Hepatocyte (in vitro differentiated cells): Measurements from ENCODE around the gene MAGI1. TPM values are rescaled to one million over a fixed set of nuclear protein-coding genes. Genes with fewer than 3 reads are reported as not detected.
A peak's percentile ranks its signal among the peaks of the same experiment; 100 is the strongest.

Experiments
- DNase-seq: peaks from one replicate; pipeline ENCODE4 v3.0.0-alpha.2; 2016; ENCODE audit warnings: low spot score
- H2AFZ ChIP-seq: fragments of 200-600 bp; sonication (generic); 2 replicates; pipeline ENCODE4 v1.6.0; 2016; ENCODE audit warnings: antibody characterized with exemption, mild to moderate bottlenecking
- H3K27ac ChIP-seq: fragments of 200-600 bp; sonication (generic); 2 replicates; pipeline ENCODE4 v1.5.1; 2016; ENCODE audit warnings: mild to moderate bottlenecking
- H3K27me3 ChIP-seq: fragments of 200-600 bp; sonication (generic); 2 replicates; pipeline ENCODE4 v1.6.1; 2016
- H3K36me3 ChIP-seq: fragments of 200-600 bp; sonication (generic); replicated peaks from 2 replicates; pipeline ENCODE4 v1.5.1; 2016; ENCODE audit warnings: low read depth; ENCODE audit not compliant: insufficient read depth
- H3K4me1 ChIP-seq: fragments of 200-600 bp; sonication (generic); 2 replicates; pipeline ENCODE4 v1.5.1; 2016; ENCODE audit warnings: mild to moderate bottlenecking, moderate library complexity; ENCODE audit not compliant: insufficient read depth
- H3K4me2 ChIP-seq: fragments of 200-600 bp; sonication (generic); 2 replicates; pipeline ENCODE4 v1.6.0; 2016
- H3K4me3 ChIP-seq: fragments of 200-600 bp; sonication (generic); 2 replicates; pipeline ENCODE4 v1.5.1; 2016; ENCODE audit warnings: mild to moderate bottlenecking
- H3K79me2 ChIP-seq: fragments of 200-600 bp; sonication (generic); 2 replicates; pipeline ENCODE4 v1.6.0; 2017; ENCODE audit warnings: mild to moderate bottlenecking
- H3K9me2 ChIP-seq: fragments of 200-600 bp; sonication (generic); replicated peaks from 2 replicates; pipeline ENCODE4 v1.6.0; 2017; ENCODE audit warnings: mild to moderate bottlenecking; ENCODE audit not compliant: insufficient read depth
- H3K9me3 ChIP-seq: fragments of 200-600 bp; sonication (generic); 2 replicates; pipeline ENCODE4 v1.5.1; 2016; ENCODE audit warnings: low read depth, mild to moderate bottlenecking
- H4K20me1 ChIP-seq: fragments of 200-600 bp; sonication (generic); 2 replicates; pipeline ENCODE4 v1.6.0; 2016; ENCODE audit warnings: mild to moderate bottlenecking; ENCODE audit not compliant: insufficient read depth, poor library complexity, severe bottlenecking
- EZH2 ChIP-seq: fragments of 200-600 bp; sonication (generic); IDR thresholded peaks from 2 replicates; pipeline ENCODE4 v1.6.1; 2016; ENCODE audit warnings: antibody characterized with exemption, mild to moderate bottlenecking, borderline replicate concordance
- EZH2phosphoT487 ChIP-seq: fragments of 200-600 bp; sonication (generic); IDR thresholded peaks from one replicate; pipeline ENCODE4 v1.6.1; 2018; ENCODE audit warnings: antibody characterized with exemption, mild to moderate bottlenecking, low read depth, moderate library complexity; ENCODE audit not compliant: unreplicated experiment, severe bottlenecking
- WGBS: methylation state at CpG from one replicate; pipeline ENCODE4 v1.1.6; 2016; ENCODE audit warnings: low lambda C conversion rate; ENCODE audit errors: missing lambda C conversion rate; 5-methylcytosine and 5-hydroxymethylcytosine counted together
- polyA plus RNA-seq: library from polyadenylated mRNA; unstranded; fragments of >200 nt; fragmentation: Nextera tagmentation; extraction: Ambion mirVana; gene quantifications from 2 replicates; pipeline ENCODE4 v1.2.1, GENCODE V29; 2016
- total RNA-seq: library from RNA; depleted of rRNA; stranded (reverse); fragments of >200 nt; gene quantifications from 2 replicates; pipeline ENCODE4 v1.2.3, GENCODE V29; 2014
- TF ChIP-seq, protein P1 (sequence below): fragments of 200-600 bp; sonication (generic); IDR thresholded peaks from 2 replicates; pipeline ENCODE4 v1.5.1; 2016; ENCODE audit warnings: antibody characterized with exemption, mild to moderate bottlenecking; ENCODE audit not compliant: poor library complexity

Gene MAGI1
- total and polyA plus RNA-seq, 2 experiments from 2014 or later, result 26.2 to 43.5 TPM

- no peak overlapping the region for H3K4me2 ChIP-seq
- H2AFZ ChIP-seq, result no peak overlapping the region
- no peak overlapping the region for H3K27ac ChIP-seq
- H3K9me2 ChIP-seq, result no peaks in the 10 kb centered on the region
- no peaks in the 10 kb centered on the region for H4K20me1 ChIP-seq
- H3K4me1 ChIP-seq, result peaks cover 15% of the 10 kb centered on the region
- WGBS, result 89% methylated on average over 3 of the region's 3 CpGs
- no peak for DNase-seq
- no peaks in the 10 kb centered on the region for H3K9me3 ChIP-seq
- H3K36me3 ChIP-seq, result no peaks in the 10 kb centered on the region
- no peak overlapping the region for H3K4me3 ChIP-seq
- no peaks in the 10 kb centered on the region for H3K27me3 ChIP-seq
- TF ChIP-seq EZH2 (no peak), EZH2phosphoT487 (no peak)
- TF ChIP-seq, protein P1, sequence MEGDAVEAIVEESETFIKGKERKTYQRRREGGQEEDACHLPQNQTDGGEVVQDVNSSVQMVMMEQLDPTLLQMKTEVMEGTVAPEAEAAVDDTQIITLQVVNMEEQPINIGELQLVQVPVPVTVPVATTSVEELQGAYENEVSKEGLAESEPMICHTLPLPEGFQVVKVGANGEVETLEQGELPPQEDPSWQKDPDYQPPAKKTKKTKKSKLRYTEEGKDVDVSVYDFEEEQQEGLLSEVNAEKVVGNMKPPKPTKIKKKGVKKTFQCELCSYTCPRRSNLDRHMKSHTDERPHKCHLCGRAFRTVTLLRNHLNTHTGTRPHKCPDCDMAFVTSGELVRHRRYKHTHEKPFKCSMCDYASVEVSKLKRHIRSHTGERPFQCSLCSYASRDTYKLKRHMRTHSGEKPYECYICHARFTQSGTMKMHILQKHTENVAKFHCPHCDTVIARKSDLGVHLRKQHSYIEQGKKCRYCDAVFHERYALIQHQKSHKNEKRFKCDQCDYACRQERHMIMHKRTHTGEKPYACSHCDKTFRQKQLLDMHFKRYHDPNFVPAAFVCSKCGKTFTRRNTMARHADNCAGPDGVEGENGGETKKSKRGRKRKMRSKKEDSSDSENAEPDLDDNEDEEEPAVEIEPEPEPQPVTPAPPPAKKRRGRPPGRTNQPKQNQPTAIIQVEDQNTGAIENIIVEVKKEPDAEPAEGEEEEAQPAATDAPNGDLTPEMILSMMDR, result no peak
- peaks cover 89% of the 10 kb centered on the region for H3K79me2 ChIP-seq
These were observed 37.1 kb downstream of the MAGI1 start for GRCh38 chr3:66001626-66002025.

- Histone ChIP-seq H3K79me2 (peaks cover 89% of the 10 kb centered on the region), H3K9me2 (no peaks in the 10 kb centered on the region), H3K36me3 (no peaks in the 10 kb centered on the region), H3K27me3 (no peaks in the 10 kb centered on the region), H3K4me2 (no peak overlapping the region), H4K20me1 (peaks cover 1% of the 10 kb centered on the region), H3K27ac (peak overlapping the region; percentile 56), H3K4me3 (no peak overlapping the region), H3K9me3 (no peaks in the 10 kb centered on the region), H2AFZ (no peak overlapping the region), H3K4me1 (peaks cover 20% of the 10 kb centered on the region)
- TF ChIP-seq EZH2phosphoT487 (no peak), EZH2 (no peak)
- TF ChIP-seq, protein P1, result no peak
- DNase-seq, result no peak
These were observed 38.2 kb downstream of the MAGI1 start for GRCh38 chr3:66000506-66000905.

- Histone ChIP-seq H3K27me3 (no peaks in the 10 kb centered on the region), H3K27ac (peak overlapping the region; percentile 56), H3K36me3 (no peaks in the 10 kb centered on the region), H3K9me2 (no peaks in the 10 kb centered on the region), H3K4me3 (no peak overlapping the region), H3K9me3 (no peaks in the 10 kb centered on the region), H3K4me2 (peak overlapping the region; percentile 51), H3K4me1 (peaks cover 20% of the 10 kb centered on the region), H3K79me2 (peaks cover 88% of the 10 kb centered on the region), H2AFZ (no peak overlapping the region), H4K20me1 (peaks cover 4% of the 10 kb centered on the region)
- WGBS, result 60% methylated on average over 8 of the region's 8 CpGs
- TF ChIP-seq, protein P1, result no peak
- no peak for TF ChIP-seq EZH2
- no peak for TF ChIP-seq EZH2phosphoT487
- peak; percentile 20 for DNase-seq
These were observed 39.1 kb downstream of the MAGI1 start for GRCh38 chr3:65999606-66000005.

GRCh38 chr3:65996589-65996988, 42.1 kb downstream of the MAGI1 start:
- H3K36me3 ChIP-seq, result no peaks in the 10 kb centered on the region
- H3K27ac ChIP-seq, result peak overlapping the region; percentile 29
- H3K79me2 ChIP-seq, result peaks cover 87% of the 10 kb centered on the region
- TF ChIP-seq EZH2, result no peak
- TF ChIP-seq, protein P1, result no peak
- no peak for TF ChIP-seq EZH2phosphoT487
- peak; percentile 53 for DNase-seq
- H3K9me3 ChIP-seq, result no peaks in the 10 kb centered on the region
- H3K4me1 ChIP-seq, result peaks cover 18% of the 10 kb centered on the region
- peak overlapping the region; percentile 6 for H3K4me2 ChIP-seq
- peaks cover 4% of the 10 kb centered on the region for H4K20me1 ChIP-seq
- WGBS, result 72% methylated on average over 11 of the region's 11 CpGs
- no peak overlapping the region for H3K4me3 ChIP-seq
- H2AFZ ChIP-seq, result no peak overlapping the region
- H3K27me3 ChIP-seq, result no peaks in the 10 kb centered on the region
- no peaks in the 10 kb centered on the region for H3K9me2 ChIP-seq
